DMS114 treated with DMSO at 0.1 percent for 48 hours (cell line): ENCODE data around the gene SPTBN2.

ENCODE experiments used
- DNase-seq: peaks from one replicate; lab custom pipeline; 2025; ENCODE audit not compliant: unreplicated experiment; lab: John Stamatoyannopoulos, UW

The SPTBN2 gene

DNA sequence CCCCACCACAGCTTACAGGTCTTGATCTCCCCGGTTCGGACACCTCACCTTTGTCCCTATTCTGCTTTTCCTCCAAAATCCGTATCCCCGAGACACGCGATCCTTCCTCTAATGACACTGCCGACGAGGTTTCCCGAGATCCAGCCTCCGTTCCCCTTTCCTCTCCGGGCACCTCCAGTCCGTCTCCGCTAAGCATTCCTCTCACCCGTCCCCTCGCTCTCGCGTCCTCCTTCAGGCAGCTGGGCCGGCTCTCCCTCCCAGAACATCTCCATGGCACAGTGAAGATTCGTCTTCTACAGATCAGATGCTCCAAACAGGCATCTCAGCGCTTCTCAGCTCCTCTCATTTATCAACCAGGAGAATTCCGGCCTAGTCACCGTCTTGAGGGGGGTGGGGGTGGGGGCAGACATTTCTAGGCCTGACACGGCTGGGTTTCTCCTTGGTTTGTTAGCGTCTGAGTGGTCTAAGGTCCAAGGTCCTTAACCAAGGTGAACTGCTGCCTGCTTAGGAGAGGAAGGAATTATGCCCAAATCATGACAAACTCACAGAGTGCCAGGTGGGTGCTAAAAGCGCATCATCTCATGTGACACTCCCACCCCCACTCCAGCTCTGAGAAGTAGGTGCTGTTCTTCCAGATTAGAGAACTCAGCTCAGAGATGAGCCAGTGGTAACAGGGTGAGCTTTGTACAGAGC, at the start of gene SPTBN2:
TSS of gene SPTBN2 (minus strand) at position 524 of the 693 bp plus-strand sequence. CDS start 7,976 bp downstream, outside the sequence.
- DNase-seq: no peak

DNA sequence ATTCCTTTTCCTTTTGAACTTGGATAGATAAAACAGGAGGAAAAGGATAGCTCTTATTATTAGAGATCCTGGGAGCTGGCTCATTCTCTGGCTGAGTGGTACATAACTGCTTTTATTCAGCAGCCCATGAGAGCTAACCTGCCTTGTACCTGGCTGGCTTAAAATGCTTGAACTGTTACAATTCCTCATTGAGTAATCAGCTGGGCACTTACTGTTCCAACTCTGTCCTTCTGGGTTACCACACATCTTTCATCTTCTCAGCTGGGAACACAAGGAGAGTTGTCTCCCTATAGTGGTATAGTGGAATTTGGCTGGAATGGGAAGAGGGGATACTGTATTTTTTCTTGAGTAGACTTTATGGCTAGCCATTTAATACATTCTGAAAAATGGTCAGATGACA, 39.8 kb upstream of the SPTBN2 start:
- no peak for DNase-seq

DNA sequence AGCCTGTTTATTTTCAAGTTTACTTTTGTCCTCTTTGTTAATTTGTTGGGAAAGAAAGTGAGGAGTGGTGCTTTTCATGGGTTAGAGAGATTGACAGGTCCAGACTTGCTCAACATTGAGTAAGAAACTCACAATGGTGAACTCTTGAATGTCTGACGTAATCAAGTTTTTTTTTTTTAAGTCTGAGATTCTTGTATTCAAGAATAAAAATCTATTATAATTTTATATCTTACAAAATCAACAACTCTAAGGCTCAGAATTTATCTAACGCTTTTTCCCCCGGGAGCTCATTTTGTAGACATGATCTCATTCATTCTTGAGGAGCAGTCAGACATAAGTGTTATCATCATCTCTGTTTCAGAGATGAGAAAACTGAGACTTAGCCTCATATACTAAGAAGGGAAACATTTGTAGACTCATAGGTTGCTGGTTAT, 39.1 kb upstream of the SPTBN2 start:
- no peak for DNase-seq

DNA sequence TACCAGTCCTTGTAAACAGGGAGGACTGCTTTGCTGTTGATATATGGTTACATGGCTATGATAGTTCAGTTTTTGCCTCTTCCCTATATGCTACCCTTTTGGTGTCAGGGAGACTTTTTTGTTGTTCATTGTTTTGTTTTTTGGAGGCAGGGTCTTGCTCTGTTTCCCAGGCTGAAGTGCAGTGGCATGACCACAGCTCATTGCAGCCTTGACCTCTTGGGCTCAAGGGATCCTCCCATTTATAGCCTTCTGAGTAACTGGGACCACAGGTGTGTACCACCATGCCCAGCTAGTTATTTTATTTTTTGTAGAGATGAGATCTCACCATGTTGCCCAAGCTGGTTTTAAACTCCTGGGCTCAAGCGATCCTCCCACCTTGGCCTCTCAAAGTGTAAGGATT, 38.6 kb upstream of the SPTBN2 start:
- DNase-seq: no peak

DNA sequence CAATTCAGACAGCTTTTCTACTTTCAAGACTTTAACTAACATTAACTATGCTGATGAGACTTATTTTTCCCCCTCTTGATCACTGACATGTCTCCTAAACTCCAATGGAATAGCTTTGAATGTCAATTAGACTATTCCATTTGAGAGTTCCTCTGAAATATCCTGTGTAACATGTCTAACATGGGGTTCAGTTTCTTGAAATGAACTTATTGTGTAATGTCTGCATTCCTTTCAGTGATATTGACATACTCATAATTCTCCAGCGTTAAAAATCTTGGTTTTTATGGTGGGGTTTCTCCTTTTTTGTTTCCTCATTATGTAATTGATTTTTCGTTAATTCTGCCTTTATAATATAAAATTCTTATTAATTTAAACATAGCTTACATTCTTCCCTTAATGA, 37.7 kb upstream of the SPTBN2 start:
- DNase-seq: no peak

DNA sequence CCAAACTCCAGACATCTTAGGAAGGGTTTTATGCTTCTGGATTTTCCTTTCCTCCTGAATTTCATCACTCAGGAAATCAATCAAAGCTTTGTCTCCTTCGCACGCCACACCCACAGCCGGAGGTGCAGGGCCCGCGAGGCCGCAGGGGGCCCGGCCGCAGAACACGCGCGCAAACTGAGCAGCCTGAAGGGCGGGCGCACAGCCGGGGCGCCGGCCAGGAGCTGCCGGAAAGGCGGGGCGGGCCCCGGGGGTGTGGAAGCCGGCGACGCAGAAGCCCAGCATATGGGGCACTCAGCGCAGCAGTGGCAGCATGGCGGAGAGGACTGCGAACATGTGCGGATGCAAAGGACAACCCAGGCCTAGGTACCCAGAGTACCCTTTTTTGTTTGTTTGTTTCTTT, 33.1 kb upstream of the SPTBN2 start:
- no peak for DNase-seq

DNA sequence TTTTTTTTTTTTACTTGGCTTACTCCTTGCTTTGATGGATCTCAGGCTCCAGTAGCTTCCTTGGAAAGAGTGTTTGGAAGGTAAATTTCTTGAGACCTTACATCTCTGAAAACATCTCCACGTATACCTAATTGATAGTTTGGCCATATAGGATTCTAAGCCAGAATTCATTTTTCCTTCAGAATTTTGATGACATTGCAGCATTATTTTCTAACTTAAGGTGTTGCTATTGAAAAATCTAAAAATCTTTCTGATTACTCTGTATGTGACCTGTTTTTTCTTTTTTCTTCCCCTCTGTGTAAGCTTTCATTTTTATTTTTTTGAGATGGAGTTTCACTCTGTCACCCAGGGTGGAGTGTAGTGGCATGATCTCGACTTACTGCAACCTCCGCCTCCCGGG, 23.1 kb upstream of the SPTBN2 start:
- DNase-seq: no peak

DNA sequence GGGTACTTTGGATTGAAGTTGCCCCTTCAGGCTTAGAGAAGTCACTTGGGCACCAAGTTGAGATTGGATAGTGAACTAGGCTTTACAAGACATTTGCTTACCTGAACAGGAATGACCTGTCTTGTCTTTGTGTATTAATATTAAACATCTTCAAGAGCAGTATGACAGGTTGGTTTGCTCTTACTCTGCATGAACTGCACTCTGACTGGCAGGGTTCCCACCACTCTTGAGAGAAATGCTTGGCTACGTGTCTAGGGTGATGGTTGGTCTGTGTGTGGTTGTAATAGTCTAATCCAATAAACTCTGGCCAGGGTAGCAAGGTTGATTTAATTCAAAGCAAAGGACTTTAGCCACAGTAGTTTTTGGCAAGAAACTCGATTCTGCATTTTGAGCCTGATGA, 20.1 kb upstream of the SPTBN2 start:
- DNase-seq: no peak

DNA sequence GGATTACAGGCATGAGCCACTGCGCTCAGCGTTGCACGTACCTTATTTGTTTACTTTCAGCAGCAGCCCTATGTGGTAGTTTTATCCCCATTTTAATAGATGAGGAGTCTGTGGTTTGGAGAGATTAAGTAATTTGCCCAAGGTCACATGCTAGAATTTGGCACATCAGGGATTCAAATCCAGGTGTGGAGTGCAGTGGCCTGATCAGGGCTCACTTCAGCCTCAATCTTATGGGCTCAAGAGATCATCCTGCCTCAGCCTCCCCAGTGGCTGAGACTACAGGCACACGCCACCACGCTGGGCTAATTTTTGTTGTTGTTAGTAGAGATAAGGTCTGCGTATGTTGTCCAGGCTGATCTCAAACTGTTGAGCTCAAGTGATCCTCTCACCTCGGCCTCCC, 18.5 kb upstream of the SPTBN2 start:
- no peak for DNase-seq

DNA sequence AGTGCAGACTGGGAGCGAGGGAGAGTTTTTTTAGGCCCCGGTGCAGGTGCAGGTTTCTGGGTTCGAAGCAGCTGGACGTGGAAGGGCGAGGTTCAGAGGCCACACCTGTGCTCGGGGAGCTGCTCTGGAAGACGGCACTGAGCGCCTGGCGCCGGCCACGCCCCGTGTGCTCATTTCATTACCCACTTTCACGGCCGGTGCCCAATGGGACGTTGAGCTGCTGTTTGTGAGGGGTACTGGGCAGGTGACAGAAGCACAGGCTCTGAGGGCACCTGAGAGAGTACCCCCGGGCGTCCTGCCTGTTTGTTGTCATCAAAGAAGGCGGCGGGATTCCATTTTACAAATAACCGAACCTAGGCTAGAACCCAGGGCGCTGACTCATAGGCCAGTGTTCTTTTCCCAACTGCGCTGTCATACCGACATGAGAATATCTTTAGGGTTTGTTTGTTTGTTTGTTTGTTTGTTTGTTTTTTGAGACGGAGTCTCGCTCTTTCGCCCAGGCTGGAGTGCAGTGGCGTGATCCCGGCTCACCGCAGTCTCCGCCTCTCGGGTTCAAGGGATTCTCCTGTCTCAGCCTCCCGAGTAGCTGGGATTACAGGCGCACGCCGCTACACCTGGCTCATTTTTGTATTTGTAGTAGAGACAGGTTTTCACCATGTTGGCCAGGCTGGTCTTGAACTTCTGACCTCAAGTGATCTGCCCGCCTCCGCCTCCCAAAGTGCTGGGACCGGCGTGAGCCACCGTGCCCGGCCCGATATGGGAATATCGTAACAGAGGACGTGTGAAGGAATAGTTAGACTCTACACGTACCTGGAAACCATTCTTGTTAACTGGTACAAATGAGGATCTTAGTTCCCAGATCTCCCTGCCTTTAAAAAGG, 16.6 kb upstream of the SPTBN2 start:
- DNase-seq: peak; percentile 35

DNA sequence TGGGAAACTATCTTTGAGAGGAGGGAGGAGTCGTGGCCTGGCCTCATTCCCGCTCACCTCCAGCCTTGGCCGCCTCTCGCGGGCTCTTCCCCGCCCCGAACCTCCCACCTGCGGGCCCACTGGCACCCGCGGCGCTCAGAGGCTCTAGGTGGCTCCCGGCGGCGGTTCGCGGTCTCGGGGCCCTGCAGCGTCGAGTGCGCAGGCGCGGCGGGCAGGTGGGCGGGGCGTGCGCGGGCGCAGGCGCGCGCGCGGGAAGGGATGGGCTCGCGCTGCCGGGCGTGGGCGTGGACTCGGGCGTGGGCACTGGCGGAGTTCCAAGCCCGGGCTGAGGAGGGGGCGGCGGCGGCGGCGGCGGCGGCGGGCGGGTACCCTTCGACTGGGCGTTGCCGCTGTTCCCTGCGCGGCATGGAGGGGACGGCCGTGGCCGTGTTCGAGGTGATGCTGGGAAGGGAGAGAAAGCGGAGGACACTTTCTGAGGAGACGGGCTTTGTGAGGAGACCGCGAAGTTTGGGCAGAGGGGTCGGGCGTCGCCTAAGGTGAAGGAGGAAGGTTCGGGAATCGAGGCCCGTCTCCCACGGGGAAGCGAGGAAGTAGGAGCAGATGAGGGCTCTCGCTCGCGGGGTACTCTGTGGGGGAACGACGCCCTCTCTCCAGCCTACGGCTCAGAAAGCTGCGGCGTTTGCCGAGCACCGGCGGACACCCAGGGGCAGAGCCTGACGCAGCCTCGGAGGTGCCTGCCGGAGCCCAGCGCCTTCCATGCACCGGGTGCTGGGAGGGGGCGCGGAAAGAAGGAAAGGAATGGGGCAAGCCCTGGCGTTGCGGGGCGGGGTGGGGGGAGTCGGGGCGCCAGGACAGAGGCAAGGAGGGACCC, 15.7 kb upstream of the SPTBN2 start:
- DNase-seq: peak; percentile 35

DNA sequence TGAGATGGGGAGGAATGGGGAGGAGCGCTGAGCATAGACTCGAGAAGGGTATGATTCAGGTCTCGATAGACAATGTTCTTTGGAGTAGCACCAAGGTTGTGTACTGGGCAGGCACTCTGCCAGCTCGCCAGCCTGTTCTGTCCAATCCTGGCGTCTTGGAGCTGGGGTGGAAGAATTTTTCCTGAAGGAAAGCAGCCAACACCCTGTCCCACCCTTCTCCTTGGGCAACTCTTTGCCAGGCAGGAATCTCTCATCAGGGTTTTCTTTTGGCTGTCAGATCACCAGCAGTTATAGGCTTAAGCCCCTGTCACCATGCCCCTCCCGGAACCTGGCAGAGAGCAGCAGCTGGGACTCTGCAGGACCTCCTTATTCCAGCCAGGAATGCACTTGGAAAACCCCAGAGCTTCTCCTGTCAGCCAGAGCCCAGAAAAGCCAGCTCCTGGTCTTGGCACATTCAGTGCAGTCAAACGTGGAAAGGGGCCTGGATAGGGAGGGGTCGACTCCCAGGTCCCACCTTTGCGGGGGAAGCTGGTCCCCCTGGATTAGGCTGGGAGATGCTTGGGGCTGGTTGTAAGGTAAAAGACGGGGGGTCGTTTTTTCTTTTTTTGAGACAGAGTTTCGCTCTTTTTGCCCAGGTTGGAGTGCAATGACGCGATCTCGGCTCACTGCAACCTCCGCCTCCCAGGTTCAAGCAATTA, 14.4 kb upstream of the SPTBN2 start:
- DNase-seq: no peak

DNA sequence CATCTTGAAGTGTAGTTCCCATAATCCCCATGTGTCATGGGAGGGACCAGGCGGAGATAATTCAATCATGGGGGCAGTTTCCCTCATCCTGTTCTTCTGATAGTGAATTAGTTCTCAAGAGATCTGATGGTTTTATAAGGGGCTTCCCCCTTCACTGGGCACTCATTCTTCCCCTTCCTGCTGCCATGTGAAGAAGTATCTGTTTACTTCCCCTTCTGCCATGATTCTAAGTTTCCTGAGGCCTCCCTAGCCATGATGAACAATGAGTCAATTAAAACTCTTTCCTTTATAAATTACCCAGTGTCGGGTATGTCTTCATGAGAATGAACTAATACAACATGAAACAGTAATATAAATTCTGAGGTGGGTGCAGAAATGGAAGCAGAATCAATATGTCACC, 12.1 kb upstream of the SPTBN2 start:
- DNase-seq: no peak

DNA sequence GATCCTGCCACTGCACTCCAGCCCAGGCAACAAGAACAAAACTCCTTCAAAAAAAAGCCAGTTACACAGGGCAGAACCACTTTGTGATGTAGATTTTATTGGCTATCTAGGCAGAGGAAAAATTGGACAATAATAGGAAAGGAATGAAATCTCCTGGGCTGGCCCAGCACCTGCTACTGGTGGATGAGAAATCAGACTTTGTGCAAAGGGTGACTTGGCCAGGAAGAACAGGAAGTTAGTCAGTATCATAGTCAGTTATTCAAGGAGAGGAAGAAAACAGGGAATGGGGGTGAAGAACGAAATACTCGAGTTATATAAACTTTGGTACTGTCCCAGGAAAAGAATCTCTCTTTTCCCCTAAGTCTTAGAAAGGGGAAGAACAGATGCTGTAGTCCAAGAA, 11.0 kb upstream of the SPTBN2 start:
- no peak for DNase-seq

DNA sequence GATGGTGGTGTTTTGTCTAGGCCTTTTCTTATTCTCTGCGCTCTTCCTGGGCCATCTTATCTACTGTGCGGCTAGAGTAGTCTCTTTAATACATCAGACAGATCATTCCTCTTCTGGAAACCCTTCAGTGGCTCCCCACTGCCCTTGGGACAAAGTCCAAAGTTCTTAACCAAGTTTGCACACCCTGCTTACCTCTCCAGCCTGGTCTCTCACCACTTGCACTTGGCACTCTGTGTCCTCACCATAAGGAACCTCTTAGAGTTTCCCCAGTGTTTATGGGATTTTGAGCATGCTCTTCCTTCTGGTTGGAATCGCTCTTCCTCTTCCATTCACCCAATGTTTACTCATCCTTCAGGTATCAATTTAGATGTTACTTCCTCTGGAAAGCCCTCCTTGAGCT, 5.2 kb upstream of the SPTBN2 start:
- no peak for DNase-seq

DNA sequence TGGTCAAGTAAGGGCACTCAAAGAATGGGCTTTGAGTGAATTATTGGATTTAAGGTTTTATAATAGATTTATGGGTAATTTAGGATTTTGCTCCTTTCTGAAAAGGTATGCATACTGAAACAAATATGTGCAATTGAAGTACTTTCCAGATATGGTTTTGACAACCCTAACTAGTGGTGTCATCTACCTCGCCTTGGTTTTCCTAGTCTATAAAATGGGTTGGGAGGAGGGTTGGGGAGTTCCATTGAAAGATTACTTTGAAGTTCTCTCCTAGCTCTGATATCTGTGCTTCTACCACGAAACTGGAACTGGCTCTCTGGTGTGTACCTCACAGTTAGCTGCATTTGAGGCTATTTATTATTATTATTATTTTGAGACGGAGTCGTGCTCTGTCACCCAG, 431 bp upstream of the SPTBN2 start:
- no peak for DNase-seq

DNA sequence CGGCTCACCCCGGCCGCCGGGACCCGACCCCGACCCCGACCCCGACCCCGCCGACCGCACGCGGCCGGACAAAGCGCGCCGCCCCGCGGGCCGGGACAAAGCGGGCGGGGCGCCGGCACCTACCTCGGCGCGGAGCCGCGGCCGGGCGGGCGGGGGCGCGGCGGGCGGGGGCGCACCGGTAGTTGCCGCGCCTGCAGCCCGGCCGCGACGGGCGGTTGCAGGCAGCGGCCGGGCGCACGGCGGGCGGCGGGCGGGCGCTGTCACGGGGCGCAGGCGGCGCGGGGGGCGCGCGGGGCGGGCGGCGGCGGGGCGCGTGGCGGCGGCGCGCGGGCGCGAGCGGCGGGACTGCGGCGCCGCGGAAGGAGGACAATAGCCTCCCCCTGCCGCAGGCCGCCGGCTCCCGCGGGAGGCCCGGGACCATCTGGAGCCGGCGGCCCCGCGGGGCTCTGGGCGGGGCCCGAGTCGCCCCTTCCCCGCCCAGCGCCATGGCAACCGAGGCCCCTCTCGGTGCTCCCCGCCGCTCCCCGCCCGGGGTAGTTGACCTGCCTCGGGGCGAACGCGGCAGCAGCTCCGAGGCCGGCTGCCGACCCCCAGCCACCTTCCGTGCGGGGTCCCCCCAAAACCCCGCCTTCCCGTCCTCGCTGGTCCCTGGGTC, 851 bp downstream of the SPTBN2 start:
- no peak for DNase-seq

DNA sequence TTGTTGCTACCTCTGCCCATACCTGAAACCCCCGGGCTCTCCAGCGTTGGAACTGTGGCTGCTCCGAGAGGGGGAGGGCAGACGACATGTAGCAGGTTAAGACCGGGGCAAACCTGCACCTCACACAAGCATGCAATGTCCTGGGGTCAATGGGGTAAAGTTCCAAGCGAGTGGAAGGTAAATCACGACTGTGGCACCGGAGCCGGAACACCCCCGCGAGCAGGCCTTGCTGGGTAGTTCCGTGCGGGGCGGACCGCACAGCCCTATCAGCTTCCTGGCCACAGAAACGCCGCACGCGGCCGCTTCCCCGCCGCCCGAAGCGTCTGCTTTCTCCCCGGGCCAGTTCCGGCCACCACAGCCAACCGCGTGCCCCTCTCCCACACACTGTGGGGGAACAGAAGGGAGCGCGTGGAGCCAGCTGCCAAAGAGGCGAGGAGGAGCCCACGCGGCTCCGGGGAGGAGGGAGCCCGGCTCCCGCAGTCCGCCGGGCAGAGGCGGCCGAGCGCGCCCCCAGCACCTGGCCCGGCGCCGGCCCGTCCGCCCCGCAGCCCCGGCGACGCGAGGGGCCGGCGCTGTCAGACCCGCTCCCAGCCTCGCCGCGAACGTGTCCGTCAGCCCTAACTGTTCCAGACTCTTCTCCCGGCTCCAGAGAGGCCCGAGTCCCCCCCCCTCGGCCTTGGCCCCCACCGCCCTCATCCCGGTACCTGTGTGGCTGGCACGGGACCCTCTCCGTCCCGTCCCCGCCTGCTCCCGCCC, 1.6 kb downstream of the SPTBN2 start:
- DNase-seq: no peak

DNA sequence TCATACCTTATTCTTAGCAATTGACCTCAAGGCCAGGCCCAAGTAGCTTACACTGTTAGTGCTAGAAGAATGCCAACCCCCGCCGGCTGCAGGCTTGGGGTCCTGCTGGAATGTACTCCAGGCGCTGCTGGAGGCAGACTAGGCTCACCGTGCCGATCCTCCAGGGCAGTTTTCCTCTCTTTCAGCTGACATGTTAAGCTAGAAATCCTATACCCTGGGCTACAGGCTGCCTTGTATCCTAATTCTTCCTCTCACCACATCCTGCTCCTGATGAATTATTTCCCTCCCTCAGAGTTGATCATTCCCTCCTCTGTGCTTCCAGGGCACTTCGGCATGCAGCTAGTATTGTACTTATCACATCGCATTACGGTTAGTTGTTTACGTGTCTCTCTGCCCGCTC, 3.4 kb downstream of the SPTBN2 start:
- DNase-seq: no peak

DNA sequence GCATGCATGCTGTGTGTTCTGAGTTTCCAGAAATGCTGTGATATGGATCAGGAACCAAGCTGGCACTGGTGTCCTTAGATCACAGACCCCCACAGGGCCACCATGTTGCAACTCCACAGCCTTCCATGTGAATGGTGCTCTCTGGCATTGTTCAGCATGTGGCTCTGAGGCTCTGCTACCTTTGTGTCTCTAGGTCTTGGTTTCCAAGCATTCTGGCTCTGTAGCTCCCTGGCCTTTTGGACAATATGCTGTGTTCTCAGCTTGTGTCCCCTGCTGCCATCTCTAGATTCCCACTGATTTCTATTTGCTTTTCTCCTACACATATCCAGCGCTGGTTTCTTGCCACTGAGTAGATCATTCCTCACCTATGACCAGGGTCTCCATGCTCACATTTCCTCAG, 3.9 kb downstream of the SPTBN2 start:
- DNase-seq: no peak
